ENCODE data around the gene C5orf63. TPM values are rescaled to one million over a fixed set of nuclear protein-coding genes. Genes with fewer than 3 reads are reported as not detected.
A peak's percentile ranks its signal among the peaks of the same experiment; 100 is the strongest.

C5orf63 gene
- total and polyA plus RNA-seq, 2 of the 13 experiments (the other 11 are each of a cell fraction or from before 2014, with no cell fraction given) = 7.9 to 8.8 TPM

- TF ChIP-seq, protein P1, sequence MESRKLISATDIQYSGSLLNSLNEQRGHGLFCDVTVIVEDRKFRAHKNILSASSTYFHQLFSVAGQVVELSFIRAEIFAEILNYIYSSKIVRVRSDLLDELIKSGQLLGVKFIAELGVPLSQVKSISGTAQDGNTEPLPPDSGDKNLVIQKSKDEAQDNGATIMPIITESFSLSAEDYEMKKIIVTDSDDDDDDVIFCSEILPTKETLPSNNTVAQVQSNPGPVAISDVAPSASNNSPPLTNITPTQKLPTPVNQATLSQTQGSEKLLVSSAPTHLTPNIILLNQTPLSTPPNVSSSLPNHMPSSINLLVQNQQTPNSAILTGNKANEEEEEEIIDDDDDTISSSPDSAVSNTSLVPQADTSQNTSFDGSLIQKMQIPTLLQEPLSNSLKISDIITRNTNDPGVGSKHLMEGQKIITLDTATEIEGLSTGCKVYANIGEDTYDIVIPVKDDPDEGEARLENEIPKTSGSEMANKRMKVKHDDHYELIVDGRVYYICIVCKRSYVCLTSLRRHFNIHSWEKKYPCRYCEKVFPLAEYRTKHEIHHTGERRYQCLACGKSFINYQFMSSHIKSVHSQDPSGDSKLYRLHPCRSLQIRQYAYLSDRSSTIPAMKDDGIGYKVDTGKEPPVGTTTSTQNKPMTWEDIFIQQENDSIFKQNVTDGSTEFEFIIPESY (CRISPR knock-in tag; IDR thresholded peaks at IDR 0.05) = no peak; the same call in 1 of the 2 replicates
- TF ChIP-seq ZBTB34 (CRISPR knock-in tag; IDR thresholded peaks at IDR 0.05) = no peak
- no peak; the same call in 1 of the 2 replicates for TF ChIP-seq JDP2 (CRISPR knock-in tag; IDR thresholded peaks at IDR 0.05; ENCODE audit: borderline replicate concordance)
- peak; percentile 46; the same call in 1 of the 2 replicates for TF ChIP-seq ZNF674 (CRISPR knock-in tag; IDR thresholded peaks at IDR 0.05; ENCODE audit: low read depth)
- TF ChIP-seq SCMH1 (CRISPR knock-in tag; IDR thresholded peaks at IDR 0.05; ENCODE audit: borderline replicate concordance) = no peak
- peak; percentile 66 for TF ChIP-seq ZFP90 (CRISPR knock-in tag; IDR thresholded peaks at IDR 0.05; ENCODE audit: borderline replicate concordance)
- peak; percentile 64 to 86 for TF ChIP-seq POLR2A (IDR thresholded peaks at IDR 0.05; ENCODE audit: insufficient read depth in 1 of 2, low read depth in 2 of 2, low read length in 2 of 2)
- TF ChIP-seq ZNF609 (CRISPR knock-in tag; IDR thresholded peaks at IDR 0.05; ENCODE audit: borderline replicate concordance) = peak; percentile 41; the same call in 1 of the 2 replicates
- peak; percentile 99 for TF ChIP-seq ETV6 (CRISPR knock-in tag; conservative IDR thresholded peaks at IDR 0.05)
- TF ChIP-seq ZNF274 (CRISPR knock-in tag; IDR thresholded peaks at IDR 0.05) = no peak; the same call in 1 of the 2 replicates
- no peak for TF ChIP-seq PLRG1 (conservative IDR thresholded peaks at IDR 0.05)
- TF ChIP-seq ZNF383 (CRISPR knock-in tag; IDR thresholded peaks at IDR 0.05; ENCODE audit: borderline replicate concordance) = peak; percentile 73; the same call in 1 of the 2 replicates
- 0 out of 2 replicates have a peak, but pooled peaks have one; percentile 29 for TF ChIP-seq TSC22D2 (CRISPR knock-in tag; IDR thresholded peaks at IDR 0.05; ENCODE audit: borderline replicate concordance)
- TF ChIP-seq ZNF207 (IDR thresholded peaks at IDR 0.05; ENCODE audit: borderline replicate concordance) = no peak
- TF ChIP-seq ZNF75D (CRISPR knock-in tag; IDR thresholded peaks at IDR 0.05; ENCODE audit: borderline replicate concordance) = peak; percentile 92; the same call in 1 of the 2 replicates
- no peak for TF ChIP-seq CREBL2 (CRISPR knock-in tag; IDR thresholded peaks at IDR 0.05; ENCODE audit: borderline replicate concordance)
- TF ChIP-seq, protein P2, sequence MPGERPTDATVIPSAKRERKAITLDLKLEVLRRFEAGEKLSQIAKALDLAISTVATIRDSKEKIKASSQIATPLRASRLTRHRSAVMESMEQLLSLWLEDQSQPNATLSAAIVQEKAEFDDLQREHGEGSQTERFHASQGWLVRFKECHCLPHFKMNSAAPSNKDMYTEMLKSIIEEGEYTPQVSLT (CRISPR knock-in tag; IDR thresholded peaks at IDR 0.05; ENCODE audit: borderline replicate concordance, low read depth) = 0 out of 2 replicates have a peak, but pooled peaks have one; percentile 66
Observed at GRCh38 chr5:127072861-127073846, at the start of gene C5orf63 (continued).
